Muscle of leg (tissue), 11 donors: ENCODE data around the gene SMIM14. TPM values are rescaled to one million over a fixed set of nuclear protein-coding genes. Genes with fewer than 3 reads are reported as not detected.

Experiments
- DNase-seq: peaks from one replicate; pipeline ENCODE4 v3.0.0; 2013
- H3K27ac ChIP-seq: one replicate; pipeline ENCODE4 v1.5.1; 2013; ENCODE audit warnings: mild to moderate bottlenecking, low read length, control low read depth
- H3K27me3 ChIP-seq: one replicate; pipeline ENCODE4 v1.6.1; 2013; ENCODE audit warnings: low read length; ENCODE audit not compliant: control insufficient read depth, insufficient read depth
- H3K36me3 ChIP-seq: one replicate; pipeline ENCODE4 v1.6.1; 2013; ENCODE audit warnings: low read length; ENCODE audit not compliant: control insufficient read depth, insufficient read depth
- H3K4me1 ChIP-seq: one replicate; pipeline ENCODE4 v1.6.1; 2013; ENCODE audit warnings: low read length; ENCODE audit not compliant: control insufficient read depth, insufficient read depth
- H3K4me3 ChIP-seq: one replicate; pipeline ENCODE4 v1.5.1; 2013; ENCODE audit warnings: low read length, control low read depth
- H3K9me3 ChIP-seq: replicated peaks from 2 replicates; pipeline ENCODE4 v1.6.1; 2013; ENCODE audit warnings: low read depth, low read length; ENCODE audit not compliant: control insufficient read depth
- WGBS: methylation state at CpG from one replicate; pipeline ENCODE4 v1.1.5; 2013; ENCODE audit warnings: missing lambda C conversion rate; ENCODE audit not compliant: insufficient coverage; 5-methylcytosine and 5-hydroxymethylcytosine counted together
- polyA plus RNA-seq, 8 donors: library from polyadenylated mRNA; unstranded; fragments of 120-200 nt; gene quantifications; one replicate each; pipeline versions ENCODE4 v1.2.1 to v1.2.3, GENCODE V29; 2013; ENCODE audit warnings: inconsistent platforms in 1 of 8, low replicate concordance in 1 of 8; ENCODE audit not compliant: insufficient read length in 8 of 8, insufficient read depth in 1 of 8
- total RNA-seq: library from RNA; stranded (reverse); fragments of 120-200 nt; gene quantifications from one replicate; pipeline ENCODE4 v1.2.4, GENCODE V29; 2013

The SMIM14 gene
- total and polyA plus RNA-seq, 9 donors: 11.6 to 23.9 (median 15.5) TPM

- Histone ChIP-seq H3K4me1 (no peaks in the 10 kb centered on the region), H3K36me3 (peaks cover 6% of the 10 kb centered on the region), H3K27me3 (no peaks in the 10 kb centered on the region), H3K9me3 (no peaks in the 10 kb centered on the region), H3K4me3 (no peak overlapping the region), H3K27ac (no peak overlapping the region)
- no CpG with 5 or more reads among the region's 2 CpGs for WGBS
- no peak for DNase-seq
Measured at GRCh38 chr4:39613093-39613656, 25.5 kb downstream of the SMIM14 start.

GRCh38 chr4:39609454-39609931 is 29.2 kb downstream of the SMIM14 start:
- Histone ChIP-seq H3K27ac (no peak overlapping the region), H3K4me1 (no peaks in the 10 kb centered on the region), H3K4me3 (no peak overlapping the region), H3K36me3 (peaks cover 6% of the 10 kb centered on the region), H3K27me3 (no peaks in the 10 kb centered on the region), H3K9me3 (no peaks in the 10 kb centered on the region)
- 73% methylated on average over 2 of the region's 6 CpGs for WGBS
- no peak for DNase-seq

DNA sequence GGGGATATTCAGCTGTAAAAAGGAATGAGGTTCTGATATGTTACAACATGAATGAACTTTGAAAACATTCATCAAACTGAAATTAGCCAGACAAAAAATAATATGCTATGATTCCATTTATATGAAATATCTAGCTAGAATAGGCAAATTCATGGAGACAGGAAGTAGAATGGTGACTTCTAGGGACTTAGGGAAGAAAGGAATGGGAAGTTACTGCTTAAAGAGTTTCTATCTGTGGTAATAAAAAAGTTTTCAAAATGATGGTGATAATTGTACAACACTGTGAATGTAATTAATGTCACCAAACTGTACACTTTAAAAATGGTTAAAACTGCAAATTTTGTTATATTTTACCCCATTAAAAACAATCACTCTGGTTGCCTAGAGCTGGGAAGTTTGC is 30.2 kb downstream of the SMIM14 start:
- no peak overlapping the region for H3K27ac ChIP-seq
- no peaks in the 10 kb centered on the region for H3K4me1 ChIP-seq
- DNase-seq: no peak
- peaks cover 6% of the 10 kb centered on the region for H3K36me3 ChIP-seq
- H3K27me3 ChIP-seq: no peaks in the 10 kb centered on the region
- H3K4me3 ChIP-seq: no peak overlapping the region
- H3K9me3 ChIP-seq: no peaks in the 10 kb centered on the region

- no peaks in the 10 kb centered on the region for H3K4me1 ChIP-seq
- no peaks in the 10 kb centered on the region for H3K9me3 ChIP-seq
- 100% methylated on average over 1 of the region's 2 CpGs for WGBS
- peaks cover 6% of the 10 kb centered on the region for H3K36me3 ChIP-seq
- no peak for DNase-seq
- no peak overlapping the region for H3K4me3 ChIP-seq
- H3K27me3 ChIP-seq: no peaks in the 10 kb centered on the region
- H3K27ac ChIP-seq: no peak overlapping the region
Measured at GRCh38 chr4:39606747-39607146, 31.9 kb downstream of the SMIM14 start.

- Histone ChIP-seq H3K36me3 (peaks cover 3% of the 10 kb centered on the region), H3K27me3 (no peaks in the 10 kb centered on the region), H3K9me3 (no peaks in the 10 kb centered on the region), H3K27ac (no peak overlapping the region), H3K4me1 (no peaks in the 10 kb centered on the region), H3K4me3 (no peak overlapping the region)
- DNase-seq: no peak
- WGBS: no CpG with 5 or more reads among the region's 3 CpGs
Measured at GRCh38 chr4:39597695-39598381, 40.8 kb downstream of the SMIM14 start.

DNA sequence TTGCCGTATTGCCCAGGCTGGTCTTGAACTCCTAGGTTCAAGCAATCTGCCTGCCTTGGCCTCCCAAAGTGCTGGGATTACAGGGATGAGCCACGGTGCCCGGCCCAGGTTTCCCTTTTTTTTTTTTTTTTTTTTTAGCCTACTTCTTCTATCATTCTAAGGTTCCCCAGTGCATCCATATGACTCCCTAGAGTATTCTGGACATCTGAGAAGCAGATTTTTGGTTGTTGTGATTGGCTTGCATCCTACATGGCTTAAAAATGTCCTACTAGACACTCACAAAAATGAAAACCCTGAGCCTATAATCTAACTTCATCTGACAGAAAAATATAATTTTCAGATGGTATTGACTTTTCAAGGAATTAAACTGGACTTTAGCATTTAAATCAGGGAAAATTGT is 41.7 kb downstream of the SMIM14 start:
- Histone ChIP-seq H3K9me3 (no peaks in the 10 kb centered on the region), H3K4me1 (no peaks in the 10 kb centered on the region), H3K27me3 (no peaks in the 10 kb centered on the region), H3K4me3 (no peak overlapping the region), H3K27ac (no peak overlapping the region), H3K36me3 (peaks cover 3% of the 10 kb centered on the region)
- WGBS: 100% methylated on average over 1 of the region's 3 CpGs
- no peak for DNase-seq

DNA sequence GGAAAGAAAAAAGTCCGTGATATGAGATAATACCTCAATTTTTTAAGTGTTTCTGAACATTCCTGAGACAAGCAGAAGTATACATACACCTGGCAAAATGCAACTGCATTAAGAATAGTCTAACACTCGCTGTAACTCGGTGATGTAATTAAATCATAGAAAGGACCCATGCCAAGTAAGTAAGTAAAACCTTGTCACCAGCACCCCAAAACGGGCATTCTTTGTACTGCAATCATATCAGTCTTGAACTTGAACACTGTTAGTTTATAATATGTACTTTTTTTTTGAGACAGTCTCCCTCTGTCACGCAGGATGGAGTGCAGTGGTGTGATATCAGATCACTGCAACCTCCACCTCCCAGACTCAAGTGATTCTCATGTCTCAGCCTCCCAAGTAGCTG is 47.4 kb downstream of the SMIM14 start:
- no CpG with 5 or more reads among the region's 5 CpGs for WGBS
- DNase-seq: no peak
- Histone ChIP-seq H3K9me3 (no peaks in the 10 kb centered on the region), H3K27me3 (no peaks in the 10 kb centered on the region), H3K4me3 (no peak overlapping the region), H3K4me1 (no peaks in the 10 kb centered on the region), H3K36me3 (no peaks in the 10 kb centered on the region), H3K27ac (no peak overlapping the region)

DNA sequence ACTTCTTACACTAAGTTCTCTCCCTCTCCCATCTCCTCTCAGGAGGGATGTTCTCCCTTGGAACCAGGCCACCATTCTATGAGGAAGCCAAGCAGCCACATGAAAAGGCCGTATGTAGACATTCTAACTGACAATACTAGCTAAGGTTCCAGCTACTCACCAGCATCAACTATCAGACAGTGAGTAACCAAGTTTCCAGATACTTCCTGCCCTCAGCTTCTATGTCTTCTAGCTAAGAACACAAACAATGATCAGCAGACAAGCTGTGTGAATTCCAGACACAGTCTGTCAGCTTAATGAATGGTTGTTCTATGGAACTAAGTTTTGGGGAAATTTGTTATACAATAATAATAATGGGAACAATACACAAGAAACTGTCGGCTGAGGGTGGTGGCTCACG is 50.8 kb downstream of the SMIM14 start:
- WGBS: 56% methylated on average over 1 of the region's 3 CpGs
- no peak for DNase-seq
- no peak overlapping the region for H3K27ac ChIP-seq
- H3K36me3 ChIP-seq: no peaks in the 10 kb centered on the region
- H3K4me1 ChIP-seq: no peaks in the 10 kb centered on the region
- H3K27me3 ChIP-seq: no peaks in the 10 kb centered on the region
- H3K4me3 ChIP-seq: no peak overlapping the region
- no peaks in the 10 kb centered on the region for H3K9me3 ChIP-seq

GRCh38 chr4:39574946-39575345 is 63.7 kb downstream of the SMIM14 start:
- no peak for DNase-seq
- WGBS: no CpG with 5 or more reads among the region's 5 CpGs
- H3K27ac ChIP-seq: no peak overlapping the region
- no peak overlapping the region for H3K4me3 ChIP-seq
- no peaks in the 10 kb centered on the region for H3K27me3 ChIP-seq
- H3K9me3 ChIP-seq: no peaks in the 10 kb centered on the region
- H3K4me1 ChIP-seq: no peaks in the 10 kb centered on the region
- H3K36me3 ChIP-seq: no peaks in the 10 kb centered on the region

GRCh38 chr4:39571504-39571903 is 67.2 kb downstream of the SMIM14 start:
- no CpG with 5 or more reads among the region's 6 CpGs for WGBS
- no peaks in the 10 kb centered on the region for H3K4me1 ChIP-seq
- DNase-seq: no peak

More at GRCh38 chr4:39571504-39571903, 67.2 kb downstream of the SMIM14 start:
- no peak overlapping the region for H3K4me3 ChIP-seq
- no peaks in the 10 kb centered on the region for H3K9me3 ChIP-seq
- H3K27me3 ChIP-seq: no peaks in the 10 kb centered on the region
- no peaks in the 10 kb centered on the region for H3K36me3 ChIP-seq
- no peak overlapping the region for H3K27ac ChIP-seq
